Panc1 (cell line): ENCODE results near the gene HRCT1. TPM values are rescaled to one million over a fixed set of nuclear protein-coding genes. Genes with fewer than 3 reads are reported as not detected.

ENCODE experiments used
- ATAC-seq: fragments of 200-7000 bp; cut with Tn5 transposase; 2 replicates; pipeline ENCODE4 v1.9.1; 2020; ENCODE audit warnings: mild to moderate bottlenecking, moderate library complexity
- BruUV-seq: library from RNA; stranded (reverse); fragments of 400-500 nt; replicated peaks from 2 replicates; lab custom pipeline; 2021; lab: Mats Ljungman, UMichigan
- CTCF ChIA-PET: fragments of 300-600 bp; sonication (Branson Sonifier 250); formaldehyde crosslinking; loops from one replicate; lab custom pipeline; 2022; ENCODE audit warnings: antibody characterized with exemption; lab: Charles Lee
- POLR2A ChIA-PET: fragments of 300-600 bp; sonication (Branson Sonifier 250); formaldehyde crosslinking; loops from one replicate; lab custom pipeline; 2022; ENCODE audit warnings: antibody characterized with exemption; lab: Charles Lee
- DNase-seq: peaks from one replicate; pipeline ENCODE4 v3.0.0-alpha.2; 2010; ENCODE audit warnings: low read depth, low spot score
- H3K27ac ChIP-seq: 2 replicates; pipeline ENCODE4 v1.5.1; 2011; ENCODE audit warnings: mild to moderate bottlenecking, low read length, inconsistent platforms
- H3K27me3 ChIP-seq: fragments of 200-500 bp; sonication (Bioruptor generic); 2 replicates; pipeline ENCODE4 v1.6.0; 2014; ENCODE audit warnings: low read length, inconsistent platforms; ENCODE audit not compliant: control insufficient read depth, insufficient read depth
- H3K36me3 ChIP-seq: fragments of 200-500 bp; sonication (Bioruptor generic); 2 replicates; pipeline ENCODE4 v1.5.1; 2014; ENCODE audit warnings: inconsistent platforms, mild to moderate bottlenecking, low read length, moderate library complexity; ENCODE audit not compliant: control insufficient read depth, insufficient read depth
- H3K4me1 ChIP-seq: 2 replicates; pipeline ENCODE4 v1.5.1; 2011; ENCODE audit warnings: inconsistent platforms, mild to moderate bottlenecking, low read length, moderate library complexity; ENCODE audit not compliant: control insufficient read depth, insufficient read depth
- H3K4me3 ChIP-seq, 2 experiments: 2 replicates each; pipeline ENCODE4 v1.5.1; 2011 to 2012; ENCODE audit warnings: low read depth in 2 of 2, low read length in 2 of 2, mild to moderate bottlenecking in 2 of 2, inconsistent platforms in 1 of 2, moderate library complexity in 1 of 2
- H3K9me3 ChIP-seq: fragments of 200-500 bp; sonication (Bioruptor generic); 2 replicates; pipeline ENCODE4 v1.5.1; 2014; ENCODE audit warnings: low read depth, mild to moderate bottlenecking, inconsistent platforms, low read length, moderate library complexity; ENCODE audit not compliant: control insufficient read depth, insufficient read depth
- POLR2AphosphoS5 ChIP-seq: IDR thresholded peaks from 2 replicates; pipeline ENCODE4 v1.6.1; 2012; ENCODE audit warnings: mild to moderate bottlenecking, low read depth, low read length, moderate library complexity
- SIN3A ChIP-seq: IDR thresholded peaks from 2 replicates; pipeline ENCODE4 v1.6.1; 2012; ENCODE audit warnings: low read depth, mild to moderate bottlenecking, low read length, moderate library complexity, borderline replicate concordance; ENCODE audit not compliant: insufficient read depth
- TCF7L2 ChIP-seq: IDR thresholded peaks from 2 replicates; pipeline ENCODE4 v1.6.1; 2011; ENCODE audit warnings: mild to moderate bottlenecking, low read depth, low read length, inconsistent platforms
- in situ Hi-C: cut with HindIII; loops from 2 replicates; pipeline ENCODE4 v1.10.0; 2016; ENCODE audit warnings: low sequenced_read_pairs, low pct_unique_long_range_greater_than_20kb
- intact Hi-C: fragments of 100-400 bp; cut with micrococcal nuclease; formaldehyde crosslinking; loops from one replicate; pipeline ENCODE4 v1.10.0; 2022; ENCODE audit not compliant: unreplicated experiment
- total RNA-seq: library from RNA; stranded (reverse); gene quantifications from one replicate; pipeline ENCODE4 v1.2.1, GENCODE V29; 2021; ENCODE audit not compliant: unreplicated experiment
- TF ChIP-seq, protein P1 (sequence below): fragments of 450-650 bp; IDR thresholded peaks from 2 replicates; pipeline ENCODE4 v1.5.1; 2017; ENCODE audit warnings: mild to moderate bottlenecking
- TF ChIP-seq, protein P2 (sequence below), 2 experiments: IDR thresholded peaks; 2 replicates each; pipeline ENCODE4 v1.6.1; 2011 to 2012; ENCODE audit warnings: low read depth in 2 of 2, control low read depth in 1 of 2, low read length in 1 of 2, mild to moderate bottlenecking in 1 of 2, moderate library complexity in 1 of 2; ENCODE audit not compliant: insufficient read depth in 1 of 2

HRCT1 gene
- total RNA-seq, 1 experiment from 2014 or later, result not detected

DNA sequence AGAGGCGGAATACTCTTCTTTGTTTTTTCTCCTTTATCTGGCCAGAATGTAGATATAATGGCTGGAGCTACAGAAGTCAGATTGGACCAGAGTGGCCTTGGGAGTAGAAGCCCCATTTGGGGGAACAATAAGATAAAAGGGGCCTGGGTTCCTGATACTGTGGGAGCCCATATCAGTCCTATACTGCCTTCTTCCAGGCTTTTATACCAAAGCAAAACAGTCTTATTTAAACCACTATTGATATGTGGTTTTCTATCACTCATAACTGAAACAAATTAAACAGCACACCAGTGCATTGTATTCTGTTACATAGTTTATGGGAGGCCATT lies 17.6 kb downstream of the HRCT1 start:
- Histone ChIP-seq H3K27ac (no peak overlapping the region), H3K27me3 (no peaks in the 10 kb centered on the region), H3K4me1 (peaks cover 5% of the 10 kb centered on the region), H3K36me3 (no peaks in the 10 kb centered on the region), H3K4me3 (no peak overlapping the region), H3K9me3 (no peaks in the 10 kb centered on the region)
- intact Hi-C loops, result no loop called here
- BruUV-seq, result no TSS peak
- ATAC-seq (no peak), DNase-seq (no peak)
- in situ Hi-C loops, result loop anchor here (5.0 kb wide), 1 partner anchor 99 kb away; no protein-coding TSS in a partner anchor
- ChIA-PET POLR2A (no interaction called here), CTCF (interaction anchor here (0.5 kb wide), 1 partner anchor 13 kb away, joined by 4 read pairs; no protein-coding TSS in a partner anchor)
- TF ChIP-seq POLR2AphosphoS5 (no peak), TCF7L2 (no peak), SIN3A (no peak)
- TF ChIP-seq, protein P1, sequence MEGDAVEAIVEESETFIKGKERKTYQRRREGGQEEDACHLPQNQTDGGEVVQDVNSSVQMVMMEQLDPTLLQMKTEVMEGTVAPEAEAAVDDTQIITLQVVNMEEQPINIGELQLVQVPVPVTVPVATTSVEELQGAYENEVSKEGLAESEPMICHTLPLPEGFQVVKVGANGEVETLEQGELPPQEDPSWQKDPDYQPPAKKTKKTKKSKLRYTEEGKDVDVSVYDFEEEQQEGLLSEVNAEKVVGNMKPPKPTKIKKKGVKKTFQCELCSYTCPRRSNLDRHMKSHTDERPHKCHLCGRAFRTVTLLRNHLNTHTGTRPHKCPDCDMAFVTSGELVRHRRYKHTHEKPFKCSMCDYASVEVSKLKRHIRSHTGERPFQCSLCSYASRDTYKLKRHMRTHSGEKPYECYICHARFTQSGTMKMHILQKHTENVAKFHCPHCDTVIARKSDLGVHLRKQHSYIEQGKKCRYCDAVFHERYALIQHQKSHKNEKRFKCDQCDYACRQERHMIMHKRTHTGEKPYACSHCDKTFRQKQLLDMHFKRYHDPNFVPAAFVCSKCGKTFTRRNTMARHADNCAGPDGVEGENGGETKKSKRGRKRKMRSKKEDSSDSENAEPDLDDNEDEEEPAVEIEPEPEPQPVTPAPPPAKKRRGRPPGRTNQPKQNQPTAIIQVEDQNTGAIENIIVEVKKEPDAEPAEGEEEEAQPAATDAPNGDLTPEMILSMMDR, result no peak
- TF ChIP-seq, protein P2, sequence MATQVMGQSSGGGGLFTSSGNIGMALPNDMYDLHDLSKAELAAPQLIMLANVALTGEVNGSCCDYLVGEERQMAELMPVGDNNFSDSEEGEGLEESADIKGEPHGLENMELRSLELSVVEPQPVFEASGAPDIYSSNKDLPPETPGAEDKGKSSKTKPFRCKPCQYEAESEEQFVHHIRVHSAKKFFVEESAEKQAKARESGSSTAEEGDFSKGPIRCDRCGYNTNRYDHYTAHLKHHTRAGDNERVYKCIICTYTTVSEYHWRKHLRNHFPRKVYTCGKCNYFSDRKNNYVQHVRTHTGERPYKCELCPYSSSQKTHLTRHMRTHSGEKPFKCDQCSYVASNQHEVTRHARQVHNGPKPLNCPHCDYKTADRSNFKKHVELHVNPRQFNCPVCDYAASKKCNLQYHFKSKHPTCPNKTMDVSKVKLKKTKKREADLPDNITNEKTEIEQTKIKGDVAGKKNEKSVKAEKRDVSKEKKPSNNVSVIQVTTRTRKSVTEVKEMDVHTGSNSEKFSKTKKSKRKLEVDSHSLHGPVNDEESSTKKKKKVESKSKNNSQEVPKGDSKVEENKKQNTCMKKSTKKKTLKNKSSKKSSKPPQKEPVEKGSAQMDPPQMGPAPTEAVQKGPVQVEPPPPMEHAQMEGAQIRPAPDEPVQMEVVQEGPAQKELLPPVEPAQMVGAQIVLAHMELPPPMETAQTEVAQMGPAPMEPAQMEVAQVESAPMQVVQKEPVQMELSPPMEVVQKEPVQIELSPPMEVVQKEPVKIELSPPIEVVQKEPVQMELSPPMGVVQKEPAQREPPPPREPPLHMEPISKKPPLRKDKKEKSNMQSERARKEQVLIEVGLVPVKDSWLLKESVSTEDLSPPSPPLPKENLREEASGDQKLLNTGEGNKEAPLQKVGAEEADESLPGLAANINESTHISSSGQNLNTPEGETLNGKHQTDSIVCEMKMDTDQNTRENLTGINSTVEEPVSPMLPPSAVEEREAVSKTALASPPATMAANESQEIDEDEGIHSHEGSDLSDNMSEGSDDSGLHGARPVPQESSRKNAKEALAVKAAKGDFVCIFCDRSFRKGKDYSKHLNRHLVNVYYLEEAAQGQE (IDR thresholded peaks at IDR 0.05; ENCODE audit: insufficient read depth in 1 of 2, low read depth in 2 of 2, low read length in 1 of 2), result no peak

DNA sequence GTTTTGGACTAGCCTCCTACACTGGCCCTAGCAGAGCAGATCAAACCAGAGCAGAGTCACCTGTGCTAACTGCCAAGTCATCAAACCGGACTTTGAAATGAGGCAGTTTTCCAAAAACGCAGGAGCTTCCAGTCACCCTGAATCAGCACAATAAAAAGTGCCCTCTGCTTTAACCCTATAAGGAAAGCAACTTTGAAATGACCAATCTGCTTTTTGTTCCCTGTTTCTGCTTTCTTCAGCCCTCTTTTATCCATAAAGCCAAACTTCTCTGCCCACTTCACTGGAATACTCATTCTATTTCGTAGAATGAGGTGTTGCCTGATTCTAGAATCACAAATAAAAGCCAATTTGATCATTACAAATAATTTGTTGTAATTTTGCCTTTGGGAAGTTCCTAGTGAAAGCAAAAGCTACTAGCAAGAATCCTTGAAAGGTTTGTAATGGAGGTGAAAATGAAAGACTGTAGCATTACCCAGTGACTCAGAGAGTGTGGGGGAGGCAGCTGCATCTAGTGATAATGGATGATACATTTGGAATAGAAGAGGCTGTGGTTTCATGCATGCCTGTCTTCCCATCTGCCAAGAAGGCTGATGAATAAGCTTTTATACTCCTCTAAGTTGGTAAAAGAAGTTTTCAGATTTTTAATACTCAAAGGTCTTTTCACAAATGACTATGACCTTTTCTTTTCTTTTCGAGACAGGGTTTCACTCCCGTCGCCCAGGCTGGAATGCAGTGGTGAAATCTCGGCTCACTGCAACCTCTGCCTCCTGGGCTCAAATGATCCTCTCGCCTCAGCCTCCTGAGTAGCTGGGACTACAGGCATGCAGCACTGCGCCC lies 18.1 kb downstream of the HRCT1 start:
- Histone ChIP-seq H3K36me3 (no peaks in the 10 kb centered on the region), H3K4me1 (peaks cover 5% of the 10 kb centered on the region), H3K4me3 (no peak overlapping the region), H3K27me3 (no peaks in the 10 kb centered on the region), H3K27ac (peak overlapping the region; percentile 46; the same call in 1 of the 2 replicates), H3K9me3 (no peaks in the 10 kb centered on the region)
- ChIA-PET POLR2A (interaction anchor here (0.5 kb wide), 1 partner anchor 1145 kb away, joined by 4 read pairs; no protein-coding TSS in a partner anchor), CTCF (interaction anchor here (0.5 to 0.6 kb wide), 3 partner anchors 12 to 240 kb away, joined by 3 to 5 read pairs (median 4); no protein-coding TSS in a partner anchor)
- in situ Hi-C loops (loop anchor here (5.0 kb wide), 1 partner anchor 98 kb away; no protein-coding TSS in a partner anchor), intact Hi-C loops (no loop called here)
- no peak for TF ChIP-seq TCF7L2
- ATAC-seq, result peak; percentile 83
- no TSS peak for BruUV-seq
- no peak for DNase-seq
